Upper lobe of left lung (tissue), 4 donors: ENCODE measurements around the gene ATXN7L2.

Experiments used
- EP300 ChIP-seq, 4 donors: sonication (generic); formaldehyde crosslinking; IDR thresholded peaks; one replicate each; pipeline ENCODE4 v1.5.1; 2017; ENCODE audit warnings: antibody characterized with exemption in 4 of 4, control low read depth in 2 of 4
- POLR2A ChIP-seq, 4 donors: fragments of 450-650 bp; IDR thresholded peaks; one replicate each; pipeline ENCODE4 v1.5.1; 2016 to 2017; ENCODE audit warnings: antibody characterized with exemption in 4 of 4, mild to moderate bottlenecking in 2 of 4
- POLR2AphosphoS5 ChIP-seq, 2 donors: sonication (generic); formaldehyde crosslinking; IDR thresholded peaks; one replicate each; pipeline ENCODE4 v1.5.1; 2017; ENCODE audit warnings: antibody characterized with exemption in 2 of 2
- TF ChIP-seq, protein P1 (sequence below), 6 experiments: fragments of 450-650 bp in 4 of 6; fragments of 200-600 bp in 2 of 6; sonication (generic) in 2 of 6; IDR thresholded peaks; one replicate each; pipeline ENCODE4 v1.5.1; 2016 to 2019; ENCODE audit warnings: antibody characterized with exemption in 6 of 6

DNA sequence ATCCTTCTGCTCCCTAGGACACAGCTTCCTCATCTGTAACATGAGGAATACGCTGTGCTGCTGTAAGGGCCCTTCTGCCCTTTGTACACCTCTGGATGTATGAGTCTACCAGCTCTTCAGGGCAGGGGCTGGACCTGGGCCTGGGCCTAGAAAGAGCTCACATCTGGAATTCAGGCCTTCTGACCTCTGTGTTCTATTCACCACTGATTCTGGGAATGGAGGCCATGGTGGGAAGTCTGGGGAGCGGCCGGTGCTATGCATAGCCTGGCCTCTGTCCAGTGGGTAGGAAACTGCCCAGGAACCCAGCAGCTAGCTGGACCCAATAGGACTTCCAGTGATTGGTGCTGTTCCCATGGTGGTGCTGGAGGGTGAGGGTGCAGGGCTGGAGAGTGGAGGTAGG is 45.0 kb downstream of the ATXN7L2 start:
- TF ChIP-seq, protein P1, sequence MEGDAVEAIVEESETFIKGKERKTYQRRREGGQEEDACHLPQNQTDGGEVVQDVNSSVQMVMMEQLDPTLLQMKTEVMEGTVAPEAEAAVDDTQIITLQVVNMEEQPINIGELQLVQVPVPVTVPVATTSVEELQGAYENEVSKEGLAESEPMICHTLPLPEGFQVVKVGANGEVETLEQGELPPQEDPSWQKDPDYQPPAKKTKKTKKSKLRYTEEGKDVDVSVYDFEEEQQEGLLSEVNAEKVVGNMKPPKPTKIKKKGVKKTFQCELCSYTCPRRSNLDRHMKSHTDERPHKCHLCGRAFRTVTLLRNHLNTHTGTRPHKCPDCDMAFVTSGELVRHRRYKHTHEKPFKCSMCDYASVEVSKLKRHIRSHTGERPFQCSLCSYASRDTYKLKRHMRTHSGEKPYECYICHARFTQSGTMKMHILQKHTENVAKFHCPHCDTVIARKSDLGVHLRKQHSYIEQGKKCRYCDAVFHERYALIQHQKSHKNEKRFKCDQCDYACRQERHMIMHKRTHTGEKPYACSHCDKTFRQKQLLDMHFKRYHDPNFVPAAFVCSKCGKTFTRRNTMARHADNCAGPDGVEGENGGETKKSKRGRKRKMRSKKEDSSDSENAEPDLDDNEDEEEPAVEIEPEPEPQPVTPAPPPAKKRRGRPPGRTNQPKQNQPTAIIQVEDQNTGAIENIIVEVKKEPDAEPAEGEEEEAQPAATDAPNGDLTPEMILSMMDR (IDR thresholded peaks at IDR 0.05), result no peak
- TF ChIP-seq POLR2A (IDR thresholded peaks at IDR 0.05), result no peak
- TF ChIP-seq EP300 (IDR thresholded peaks at IDR 0.05), result no peak
- TF ChIP-seq POLR2AphosphoS5 (IDR thresholded peaks at IDR 0.05), result no peak
